SU-DHL-6 (cell line): ENCODE data around the gene MMRN1.

Source experiments
- H2AFZ ChIP-seq: fragments of 200-600 bp; sonication (generic); 2 replicates; pipeline ENCODE4 v1.6.1; 2014; ENCODE audit warnings: low read depth, mild to moderate bottlenecking, moderate library complexity, mixed read lengths, antibody characterized with exemption, low read length; ENCODE audit not compliant: severe bottlenecking
- H3F3A ChIP-seq: fragments of 200-600 bp; shearing (Covaris generic); 2 replicates; pipeline ENCODE4 v1.6.0; 2016; ENCODE audit warnings: antibody characterized with exemption, mild to moderate bottlenecking; ENCODE audit not compliant: insufficient read depth
- H3K27ac ChIP-seq: fragments of 200-600 bp; sonication (generic); 2 replicates; pipeline ENCODE4 v1.5.1; 2016; ENCODE audit warnings: low read depth, mild to moderate bottlenecking, low read length, moderate library complexity, mixed read lengths
- H3K27me3 ChIP-seq: fragments of 200-600 bp; sonication (generic), shearing (Covaris generic); 2 replicates; pipeline ENCODE4 v1.6.0; 2014; ENCODE audit warnings: mild to moderate bottlenecking, low read length
- H3K36me3 ChIP-seq: fragments of 200-600 bp; sonication (generic); 2 replicates; pipeline ENCODE4 v1.6.1; 2014; ENCODE audit warnings: mild to moderate bottlenecking, low read length, mixed read lengths
- H3K4me2 ChIP-seq: fragments of 300-600, 200-600 bp; shearing (Covaris generic), sonication (generic); 2 replicates; pipeline ENCODE4 v1.6.0; 2014; ENCODE audit warnings: low read length, low read depth, mild to moderate bottlenecking; ENCODE audit not compliant: poor library complexity, severe bottlenecking
- H3K4me3 ChIP-seq: fragments of 200-600 bp; sonication (generic); 2 replicates; pipeline ENCODE4 v1.5.1; 2014; ENCODE audit warnings: antibody characterized with exemption, low read length, mild to moderate bottlenecking, mixed read lengths; ENCODE audit not compliant: insufficient read depth, poor library complexity, severe bottlenecking
- H3K79me2 ChIP-seq: fragments of 200-600 bp; sonication (generic); 2 replicates; pipeline ENCODE4 v1.6.1; 2014; ENCODE audit warnings: mild to moderate bottlenecking, low read length, moderate library complexity; ENCODE audit not compliant: insufficient read depth
- H3K9ac ChIP-seq: fragments of 200-600 bp; sonication (generic); 2 replicates; pipeline ENCODE4 v1.7.0; 2014; ENCODE audit warnings: mild to moderate bottlenecking, low read length
- H3K9me2 ChIP-seq: fragments of 200-600 bp; sonication (generic); replicated peaks from 2 replicates; pipeline ENCODE4 v1.6.1; 2014; ENCODE audit warnings: low read length; ENCODE audit not compliant: insufficient read depth
- H3K9me3 ChIP-seq: fragments of 200-600 bp; sonication (generic); 2 replicates; pipeline ENCODE4 v1.6.1; 2014; ENCODE audit warnings: low read length, mixed read lengths; ENCODE audit not compliant: insufficient read depth
- H4K20me1 ChIP-seq: fragments of 200-600 bp; sonication (generic); 2 replicates; pipeline ENCODE4 v1.6.1; 2014; ENCODE audit warnings: low read depth, mild to moderate bottlenecking, antibody characterized with exemption, low read length, moderate library complexity, mixed read lengths
- EZH2phosphoT487 ChIP-seq: fragments of 200-600 bp; sonication (generic), shearing (Covaris generic); conservative IDR thresholded peaks from 2 replicates; pipeline ENCODE4 v1.6.1; 2018; ENCODE audit warnings: mild to moderate bottlenecking, antibody characterized with exemption, low read length, moderate library complexity, mixed read lengths
- TF ChIP-seq, protein P1 (sequence below): fragments of 200-600 bp; sonication (generic); IDR thresholded peaks from one replicate; pipeline ENCODE4 v1.5.1; 2017; ENCODE audit warnings: antibody characterized with exemption, mild to moderate bottlenecking, low read length, moderate library complexity; ENCODE audit not compliant: insufficient read depth, poor library complexity, severe bottlenecking

Gene MMRN1

DNA sequence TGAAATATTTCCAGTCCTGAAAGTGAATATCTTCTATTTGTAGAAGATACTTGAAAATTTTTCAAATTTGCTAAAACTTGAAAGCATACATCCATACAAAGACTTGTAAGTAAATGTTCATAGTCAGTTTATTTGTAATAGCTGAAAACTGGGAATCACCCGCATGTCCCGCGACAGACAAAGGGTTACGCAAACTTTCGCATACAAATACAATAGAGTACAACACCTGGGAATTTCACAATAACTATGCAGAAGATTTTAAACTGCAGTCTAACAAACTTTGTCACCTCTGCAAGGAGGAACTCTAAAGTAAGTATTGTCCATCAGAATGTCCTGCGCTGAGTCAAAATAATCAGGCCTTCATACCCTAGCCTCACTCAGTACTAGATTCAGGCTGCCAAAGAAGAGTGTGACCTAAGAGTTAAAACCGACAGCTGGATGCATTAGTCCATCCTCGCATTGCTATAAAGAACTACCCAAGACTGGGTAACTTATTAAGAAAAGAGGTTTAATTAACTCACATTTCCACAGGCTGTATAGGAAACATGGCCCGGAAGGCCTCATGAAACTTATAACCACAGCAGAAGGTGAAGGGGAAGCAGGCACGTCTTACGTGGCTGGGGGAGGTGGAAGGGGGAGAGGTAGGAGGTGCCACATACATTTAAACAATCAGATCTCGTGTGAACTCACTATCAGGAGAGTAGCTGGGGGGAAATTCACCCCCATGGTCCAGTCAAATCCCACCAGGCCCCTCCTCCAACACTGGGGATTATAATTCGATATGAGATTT, 60.4 kb downstream of the MMRN1 start:
- no peak for TF ChIP-seq EZH2phosphoT487
- TF ChIP-seq, protein P1, sequence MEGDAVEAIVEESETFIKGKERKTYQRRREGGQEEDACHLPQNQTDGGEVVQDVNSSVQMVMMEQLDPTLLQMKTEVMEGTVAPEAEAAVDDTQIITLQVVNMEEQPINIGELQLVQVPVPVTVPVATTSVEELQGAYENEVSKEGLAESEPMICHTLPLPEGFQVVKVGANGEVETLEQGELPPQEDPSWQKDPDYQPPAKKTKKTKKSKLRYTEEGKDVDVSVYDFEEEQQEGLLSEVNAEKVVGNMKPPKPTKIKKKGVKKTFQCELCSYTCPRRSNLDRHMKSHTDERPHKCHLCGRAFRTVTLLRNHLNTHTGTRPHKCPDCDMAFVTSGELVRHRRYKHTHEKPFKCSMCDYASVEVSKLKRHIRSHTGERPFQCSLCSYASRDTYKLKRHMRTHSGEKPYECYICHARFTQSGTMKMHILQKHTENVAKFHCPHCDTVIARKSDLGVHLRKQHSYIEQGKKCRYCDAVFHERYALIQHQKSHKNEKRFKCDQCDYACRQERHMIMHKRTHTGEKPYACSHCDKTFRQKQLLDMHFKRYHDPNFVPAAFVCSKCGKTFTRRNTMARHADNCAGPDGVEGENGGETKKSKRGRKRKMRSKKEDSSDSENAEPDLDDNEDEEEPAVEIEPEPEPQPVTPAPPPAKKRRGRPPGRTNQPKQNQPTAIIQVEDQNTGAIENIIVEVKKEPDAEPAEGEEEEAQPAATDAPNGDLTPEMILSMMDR, result no peak
- H3K27me3 ChIP-seq, result no peaks in the 10 kb centered on the region
- no peaks in the 10 kb centered on the region for H3K9me3 ChIP-seq
- H3K9me2 ChIP-seq, result no peaks in the 10 kb centered on the region
- no peak overlapping the region for H3K27ac ChIP-seq
- no peak overlapping the region for H3K9ac ChIP-seq
- no peak overlapping the region for H2AFZ ChIP-seq
- H3K4me2 ChIP-seq, result no peak overlapping the region
- no peaks in the 10 kb centered on the region for H3K36me3 ChIP-seq
- H3F3A ChIP-seq, result no peaks in the 10 kb centered on the region
- H3K4me3 ChIP-seq, result no peak overlapping the region
- no peaks in the 10 kb centered on the region for H3K79me2 ChIP-seq
- no peaks in the 10 kb centered on the region for H4K20me1 ChIP-seq

DNA sequence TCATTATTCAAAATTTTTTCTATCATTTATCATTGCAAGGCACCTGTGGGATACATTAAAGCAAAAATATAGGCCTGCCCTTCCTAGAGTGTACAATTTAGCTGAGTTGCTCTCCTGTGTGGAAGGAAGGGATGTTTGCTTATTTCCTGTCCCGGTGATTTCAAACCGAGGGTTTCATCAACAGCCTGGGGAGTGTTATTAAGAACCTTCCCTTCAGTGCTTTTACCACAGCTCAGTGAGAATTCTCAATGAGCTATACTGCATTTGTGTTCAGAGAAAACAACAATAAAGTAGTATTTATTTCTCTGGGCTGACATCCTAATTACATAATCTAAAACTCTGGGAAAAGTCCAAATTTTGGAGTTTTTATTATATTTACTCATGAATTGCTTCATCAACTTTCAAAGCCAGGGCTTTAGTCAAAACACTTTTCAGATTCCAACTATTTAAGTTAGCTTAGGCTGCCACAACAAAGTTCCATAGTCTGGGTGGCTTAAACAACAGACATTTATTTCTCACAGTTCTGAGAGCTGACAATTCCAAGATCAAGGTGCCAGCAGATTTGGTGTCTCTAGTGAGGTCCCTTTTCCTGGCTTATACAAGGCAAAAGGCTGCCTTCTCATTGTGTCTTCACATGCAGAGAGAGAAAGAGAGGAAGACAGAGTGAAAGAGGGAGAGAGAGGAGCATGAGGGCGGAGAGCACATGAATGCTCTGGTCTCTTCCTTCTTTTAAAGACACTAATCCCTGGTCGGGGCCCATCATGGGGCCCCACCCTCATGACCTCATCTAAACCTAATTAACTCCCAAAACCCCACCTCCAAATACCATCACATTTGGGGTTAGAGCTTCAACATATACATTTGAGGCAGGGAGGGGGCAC, 62.6 kb downstream of the MMRN1 start:
- TF ChIP-seq, protein P1, result no peak
- no peak for TF ChIP-seq EZH2phosphoT487
- no peak overlapping the region for H3K27ac ChIP-seq
- H3K9me2 ChIP-seq, result no peaks in the 10 kb centered on the region
- H3K27me3 ChIP-seq, result no peaks in the 10 kb centered on the region
- no peak overlapping the region for H3K4me3 ChIP-seq
- H2AFZ ChIP-seq, result no peak overlapping the region
- no peaks in the 10 kb centered on the region for H4K20me1 ChIP-seq
- H3K79me2 ChIP-seq, result no peaks in the 10 kb centered on the region
- H3K9ac ChIP-seq, result no peak overlapping the region
- H3F3A ChIP-seq, result no peaks in the 10 kb centered on the region
- no peak overlapping the region for H3K4me2 ChIP-seq
- no peaks in the 10 kb centered on the region for H3K36me3 ChIP-seq
- no peaks in the 10 kb centered on the region for H3K9me3 ChIP-seq

DNA sequence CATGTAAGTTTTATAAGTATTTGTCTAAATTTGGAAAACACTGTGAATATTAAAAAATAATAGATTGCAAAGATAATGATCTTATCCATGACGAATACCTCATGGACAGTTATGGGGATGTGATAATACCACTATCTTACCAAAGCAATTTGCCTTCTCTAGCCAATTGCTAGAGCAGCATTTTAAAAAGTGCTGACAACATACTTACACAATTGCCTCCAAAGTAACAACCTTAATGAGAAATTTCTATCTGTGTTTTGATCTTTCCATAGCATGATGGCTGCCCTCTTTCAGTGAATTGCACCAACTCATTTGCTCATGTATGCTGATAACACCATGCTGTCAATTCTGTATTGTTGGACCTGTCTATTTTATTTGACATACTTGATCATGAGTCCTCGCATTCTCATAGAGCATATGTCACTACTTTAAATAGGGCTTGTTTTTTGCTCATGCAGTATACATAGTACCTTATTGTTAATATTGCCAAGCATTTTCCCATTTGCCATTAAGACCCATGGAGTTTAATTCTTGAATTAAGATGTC, 87.2 kb downstream of the MMRN1 start:
- Histone ChIP-seq H3K4me2 (no peak overlapping the region), H4K20me1 (no peaks in the 10 kb centered on the region), H3K9ac (no peak overlapping the region), H3K27me3 (no peaks in the 10 kb centered on the region), H2AFZ (no peak overlapping the region), H3K36me3 (no peaks in the 10 kb centered on the region), H3K9me2 (no peaks in the 10 kb centered on the region), H3F3A (no peaks in the 10 kb centered on the region), H3K27ac (no peak overlapping the region), H3K9me3 (no peaks in the 10 kb centered on the region), H3K79me2 (no peaks in the 10 kb centered on the region), H3K4me3 (no peak overlapping the region)
- TF ChIP-seq EZH2phosphoT487, result no peak
- TF ChIP-seq, protein P1, result no peak
